ENCODE results near the gene DSCAML1.

DNA sequence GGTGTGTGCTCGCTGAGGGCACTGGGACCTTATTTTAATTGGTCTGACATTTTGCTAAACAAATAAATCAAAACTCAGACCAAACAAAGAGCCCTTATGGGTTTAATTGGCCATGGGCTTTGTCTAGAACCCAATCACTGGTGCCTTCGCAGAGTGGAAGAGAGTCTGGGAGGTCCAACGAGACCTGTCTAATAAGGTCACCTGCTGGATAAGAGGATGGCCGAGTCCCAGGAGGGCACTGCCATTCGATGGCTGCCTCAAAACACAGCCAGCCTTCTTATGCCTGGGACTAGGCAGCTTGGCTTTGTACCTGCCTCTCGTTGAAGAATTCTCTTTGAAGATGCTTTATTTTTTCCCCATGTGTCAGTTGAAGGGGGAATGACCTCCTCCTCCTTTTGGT lies 298.2 kb downstream of the DSCAML1 start:
- no peak for TF ChIP-seq TOX (CRISPR knock-in tag; IDR thresholded peaks at IDR 0.05; ENCODE audit: borderline replicate concordance)
- TF ChIP-seq, protein P1, sequence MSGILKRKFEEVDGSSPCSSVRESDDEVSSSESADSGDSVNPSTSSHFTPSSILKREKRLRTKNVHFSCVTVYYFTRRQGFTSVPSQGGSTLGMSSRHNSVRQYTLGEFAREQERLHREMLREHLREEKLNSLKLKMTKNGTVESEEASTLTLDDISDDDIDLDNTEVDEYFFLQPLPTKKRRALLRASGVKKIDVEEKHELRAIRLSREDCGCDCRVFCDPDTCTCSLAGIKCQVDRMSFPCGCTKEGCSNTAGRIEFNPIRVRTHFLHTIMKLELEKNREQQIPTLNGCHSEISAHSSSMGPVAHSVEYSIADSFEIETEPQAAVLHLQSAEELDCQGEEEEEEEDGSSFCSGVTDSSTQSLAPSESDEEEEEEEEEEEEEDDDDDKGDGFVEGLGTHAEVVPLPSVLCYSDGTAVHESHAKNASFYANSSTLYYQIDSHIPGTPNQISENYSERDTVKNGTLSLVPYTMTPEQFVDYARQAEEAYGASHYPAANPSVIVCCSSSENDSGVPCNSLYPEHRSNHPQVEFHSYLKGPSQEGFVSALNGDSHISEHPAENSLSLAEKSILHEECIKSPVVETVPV (CRISPR knock-in tag; IDR thresholded peaks at IDR 0.05): no peak
- TF ChIP-seq, protein P2, sequence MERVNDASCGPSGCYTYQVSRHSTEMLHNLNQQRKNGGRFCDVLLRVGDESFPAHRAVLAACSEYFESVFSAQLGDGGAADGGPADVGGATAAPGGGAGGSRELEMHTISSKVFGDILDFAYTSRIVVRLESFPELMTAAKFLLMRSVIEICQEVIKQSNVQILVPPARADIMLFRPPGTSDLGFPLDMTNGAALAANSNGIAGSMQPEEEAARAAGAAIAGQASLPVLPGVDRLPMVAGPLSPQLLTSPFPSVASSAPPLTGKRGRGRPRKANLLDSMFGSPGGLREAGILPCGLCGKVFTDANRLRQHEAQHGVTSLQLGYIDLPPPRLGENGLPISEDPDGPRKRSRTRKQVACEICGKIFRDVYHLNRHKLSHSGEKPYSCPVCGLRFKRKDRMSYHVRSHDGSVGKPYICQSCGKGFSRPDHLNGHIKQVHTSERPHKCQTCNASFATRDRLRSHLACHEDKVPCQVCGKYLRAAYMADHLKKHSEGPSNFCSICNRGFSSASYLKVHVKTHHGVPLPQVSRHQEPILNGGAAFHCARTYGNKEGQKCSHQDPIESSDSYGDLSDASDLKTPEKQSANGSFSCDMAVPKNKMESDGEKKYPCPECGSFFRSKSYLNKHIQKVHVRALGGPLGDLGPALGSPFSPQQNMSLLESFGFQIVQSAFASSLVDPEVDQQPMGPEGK (CRISPR knock-in tag; IDR thresholded peaks at IDR 0.05; ENCODE audit: borderline replicate concordance): no peak
- no peak for TF ChIP-seq RARB (CRISPR knock-in tag; IDR thresholded peaks at IDR 0.05)
- TF ChIP-seq OSR1 (CRISPR knock-in tag; IDR thresholded peaks at IDR 0.05): no peak
- TF ChIP-seq, protein P3, sequence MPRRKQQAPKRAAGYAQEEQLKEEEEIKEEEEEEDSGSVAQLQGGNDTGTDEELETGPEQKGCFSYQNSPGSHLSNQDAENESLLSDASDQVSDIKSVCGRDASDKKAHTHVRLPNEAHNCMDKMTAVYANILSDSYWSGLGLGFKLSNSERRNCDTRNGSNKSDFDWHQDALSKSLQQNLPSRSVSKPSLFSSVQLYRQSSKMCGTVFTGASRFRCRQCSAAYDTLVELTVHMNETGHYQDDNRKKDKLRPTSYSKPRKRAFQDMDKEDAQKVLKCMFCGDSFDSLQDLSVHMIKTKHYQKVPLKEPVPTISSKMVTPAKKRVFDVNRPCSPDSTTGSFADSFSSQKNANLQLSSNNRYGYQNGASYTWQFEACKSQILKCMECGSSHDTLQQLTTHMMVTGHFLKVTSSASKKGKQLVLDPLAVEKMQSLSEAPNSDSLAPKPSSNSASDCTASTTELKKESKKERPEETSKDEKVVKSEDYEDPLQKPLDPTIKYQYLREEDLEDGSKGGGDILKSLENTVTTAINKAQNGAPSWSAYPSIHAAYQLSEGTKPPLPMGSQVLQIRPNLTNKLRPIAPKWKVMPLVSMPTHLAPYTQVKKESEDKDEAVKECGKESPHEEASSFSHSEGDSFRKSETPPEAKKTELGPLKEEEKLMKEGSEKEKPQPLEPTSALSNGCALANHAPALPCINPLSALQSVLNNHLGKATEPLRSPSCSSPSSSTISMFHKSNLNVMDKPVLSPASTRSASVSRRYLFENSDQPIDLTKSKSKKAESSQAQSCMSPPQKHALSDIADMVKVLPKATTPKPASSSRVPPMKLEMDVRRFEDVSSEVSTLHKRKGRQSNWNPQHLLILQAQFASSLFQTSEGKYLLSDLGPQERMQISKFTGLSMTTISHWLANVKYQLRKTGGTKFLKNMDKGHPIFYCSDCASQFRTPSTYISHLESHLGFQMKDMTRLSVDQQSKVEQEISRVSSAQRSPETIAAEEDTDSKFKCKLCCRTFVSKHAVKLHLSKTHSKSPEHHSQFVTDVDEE (CRISPR knock-in tag; IDR thresholded peaks at IDR 0.05): no peak
- no peak for TF ChIP-seq ZNF565 (CRISPR knock-in tag; conservative IDR thresholded peaks at IDR 0.05; ENCODE audit: low read depth)
- TF ChIP-seq ZFP30 (CRISPR knock-in tag; IDR thresholded peaks at IDR 0.05): no peak
- TF ChIP-seq BACH2 (CRISPR knock-in tag; IDR thresholded peaks at IDR 0.05; ENCODE audit: borderline replicate concordance): no peak
- TF ChIP-seq, protein P4, sequence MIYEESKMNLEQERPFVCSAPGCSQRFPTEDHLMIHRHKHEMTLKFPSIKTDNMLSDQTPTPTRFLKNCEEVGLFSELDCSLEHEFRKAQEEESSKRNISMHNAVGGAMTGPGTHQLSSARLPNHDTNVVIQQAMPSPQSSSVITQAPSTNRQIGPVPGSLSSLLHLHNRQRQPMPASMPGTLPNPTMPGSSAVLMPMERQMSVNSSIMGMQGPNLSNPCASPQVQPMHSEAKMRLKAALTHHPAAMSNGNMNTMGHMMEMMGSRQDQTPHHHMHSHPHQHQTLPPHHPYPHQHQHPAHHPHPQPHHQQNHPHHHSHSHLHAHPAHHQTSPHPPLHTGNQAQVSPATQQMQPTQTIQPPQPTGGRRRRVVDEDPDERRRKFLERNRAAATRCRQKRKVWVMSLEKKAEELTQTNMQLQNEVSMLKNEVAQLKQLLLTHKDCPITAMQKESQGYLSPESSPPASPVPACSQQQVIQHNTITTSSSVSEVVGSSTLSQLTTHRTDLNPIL (CRISPR knock-in tag; IDR thresholded peaks at IDR 0.05; ENCODE audit: low read depth): no peak
- no peak for TF ChIP-seq ARNTL (CRISPR knock-in tag; IDR thresholded peaks at IDR 0.05; ENCODE audit: borderline replicate concordance, low read depth)

All from SK-N-SH treated with all-trans-retinoic acid at 6 μM for 48 hours (cell line).